HepG2 (cell line): ENCODE data around the gene PCGF2. TPM values are rescaled to one million over a fixed set of nuclear protein-coding genes. Genes with fewer than 3 reads are reported as not detected.

Experiments used
- CBX1 ChIP-seq: IDR thresholded peaks from one replicate; pipeline ENCODE4 v1.6.1; 2016; ENCODE audit warnings: antibody characterized with exemption, low read depth
- CCDC6 ChIP-seq: sonication (generic); formaldehyde crosslinking; IDR thresholded peaks from 2 replicates; pipeline ENCODE4 v1.8.1; 2022; ENCODE audit warnings: mild to moderate bottlenecking, missing genetic modification reagents, moderate library complexity
- HNRNPL ChIP-seq: fragments of 200-400 bp; formaldehyde crosslinking; IDR thresholded peaks from 2 replicates; pipeline ENCODE4 v1.6.1; 2017; ENCODE audit warnings: mild to moderate bottlenecking, low read depth, low read length
- LCORL ChIP-seq, 2 experiments: fragments of 450-650 bp in 1 of 2; sonication (generic) in 1 of 2; formaldehyde crosslinking in 1 of 2; IDR thresholded peaks; 2 replicates each; pipeline versions ENCODE4 v1.5.0 to v1.6.1; 2017 to 2020; ENCODE audit warnings: antibody characterized with exemption in 1 of 2, missing genetic modification reagents in 1 of 2
- NFIB ChIP-seq: sonication (generic); formaldehyde crosslinking; IDR thresholded peaks from 2 replicates; pipeline ENCODE4 v1.9.0; 2021; ENCODE audit warnings: missing genetic modification reagents, mild to moderate bottlenecking, borderline replicate concordance
- NPAS2 ChIP-seq: sonication (generic); formaldehyde crosslinking; IDR thresholded peaks from 2 replicates; pipeline ENCODE4 v1.8.0; 2022; ENCODE audit warnings: mild to moderate bottlenecking, missing genetic modification reagents, borderline replicate concordance
- ONECUT2 ChIP-seq: sonication (generic); formaldehyde crosslinking; IDR thresholded peaks from 2 replicates; pipeline ENCODE4 v1.4.0; 2020; ENCODE audit warnings: missing genetic modification reagents
- RCOR2 ChIP-seq: IDR thresholded peaks from 2 replicates; pipeline ENCODE4 v1.6.1; 2016; ENCODE audit warnings: missing biosample characterization, missing genetic modification reagents
- RFXANK ChIP-seq: IDR thresholded peaks from 2 replicates; pipeline ENCODE4 v1.6.1; 2016
- SALL1 ChIP-seq: sonication (generic); formaldehyde crosslinking; IDR thresholded peaks from 2 replicates; pipeline ENCODE4 v1.8.0; 2022; ENCODE audit warnings: mild to moderate bottlenecking, missing genetic modification reagents
- TAF15 ChIP-seq: fragments of 200-400 bp; formaldehyde crosslinking; IDR thresholded peaks from one replicate; pipeline ENCODE4 v1.6.1; 2018; ENCODE audit warnings: mild to moderate bottlenecking, low read depth, low read length; ENCODE audit not compliant: poor library complexity, severe bottlenecking
- THYN1 ChIP-seq: sonication (generic); formaldehyde crosslinking; IDR thresholded peaks from 2 replicates; pipeline ENCODE4 v1.8.1; 2023; ENCODE audit warnings: low read depth, mild to moderate bottlenecking, moderate library complexity, missing genetic modification reagents, borderline replicate concordance
- ZFP1 ChIP-seq: IDR thresholded peaks from 2 replicates; pipeline ENCODE4 v1.6.1; 2016
- ZMYM3 ChIP-seq: sonication (generic); formaldehyde crosslinking; IDR thresholded peaks from 2 replicates; pipeline ENCODE4 v1.5.1; 2020; ENCODE audit warnings: mild to moderate bottlenecking, missing genetic modification reagents
- ZNF136 ChIP-seq: sonication (generic); formaldehyde crosslinking; IDR thresholded peaks from 2 replicates; pipeline ENCODE4 v1.8.1; 2022; ENCODE audit warnings: low read depth, mild to moderate bottlenecking, moderate library complexity, missing genetic modification reagents
- ZNF282 ChIP-seq: fragments of 450-650 bp; IDR thresholded peaks from 2 replicates; pipeline ENCODE4 v1.6.1; 2018; ENCODE audit not compliant: partially characterized antibody
- ZNF451 ChIP-seq: sonication (generic); formaldehyde crosslinking; IDR thresholded peaks from 2 replicates; pipeline ENCODE4 v1.5.0; 2020; ENCODE audit warnings: mild to moderate bottlenecking, missing genetic modification reagents
- ZNF563 ChIP-seq: sonication (generic); formaldehyde crosslinking; IDR thresholded peaks from 2 replicates; pipeline ENCODE4 v1.8.0; 2022; ENCODE audit warnings: mild to moderate bottlenecking, moderate library complexity, missing genetic modification reagents
- ZNF713 ChIP-seq: sonication (generic); formaldehyde crosslinking; IDR thresholded peaks from 2 replicates; pipeline ENCODE4 v1.4.0; 2020; ENCODE audit warnings: mild to moderate bottlenecking, missing genetic modification reagents
- ZNF747 ChIP-seq: sonication (generic); formaldehyde crosslinking; IDR thresholded peaks from 2 replicates; pipeline ENCODE4 v1.8.1; 2023; ENCODE audit warnings: missing genetic modification reagents, mild to moderate bottlenecking, borderline replicate concordance
- ZSCAN29 ChIP-seq: sonication (generic); formaldehyde crosslinking; conservative IDR thresholded peaks from 2 replicates; pipeline ENCODE4 v1.4.0; 2020; ENCODE audit warnings: mild to moderate bottlenecking, missing genetic modification reagents
- ZZZ3 ChIP-seq: sonication (generic); formaldehyde crosslinking; IDR thresholded peaks from 2 replicates; pipeline ENCODE4 v1.4.0; 2020; ENCODE audit warnings: missing genetic modification reagents, mild to moderate bottlenecking, borderline replicate concordance
- polyA plus RNA-seq, 8 experiments: library from polyadenylated mRNA; depleted of rRNA in 3 of 8; stranded (reverse) in 7 of 8; unstranded in 1 of 8; fragments of >200 nt; fragmentation: Illumina TruSeq in 4 of 8; extraction: Trizol in 4 of 8; gene quantifications; 2 replicates each; pipeline versions ENCODE4 v1.2.1 to v1.2.3, GENCODE V29; 2011 to 2016; ENCODE audit warnings: low read depth in 4 of 8, missing spikeins in 1 of 8, mixed read lengths in 1 of 8; ENCODE audit not compliant: insufficient read depth in 1 of 8
- total RNA-seq, 5 experiments: library from RNA; depleted of rRNA; stranded (reverse); fragments of >200 nt; fragmentation: Illumina TruSeq; extraction: Trizol; gene quantifications; 2 replicates each; pipeline ENCODE4 v1.2.3, GENCODE V29; 2016; ENCODE audit warnings: low read depth in 1 of 5
- TF ChIP-seq, protein P1 (sequence below): sonication (generic); formaldehyde crosslinking; IDR thresholded peaks from 2 replicates; pipeline ENCODE4 v1.4.0; 2020; ENCODE audit warnings: missing genetic modification reagents
- TF ChIP-seq, protein P2 (sequence below): sonication (generic); formaldehyde crosslinking; IDR thresholded peaks from 2 replicates; pipeline ENCODE4 v1.8.0; 2022; ENCODE audit warnings: mild to moderate bottlenecking, missing genetic modification reagents, borderline replicate concordance
- TF ChIP-seq, protein P3 (sequence below): sonication (generic); formaldehyde crosslinking; IDR thresholded peaks from 2 replicates; pipeline ENCODE4 v1.8.1; 2023; ENCODE audit warnings: mild to moderate bottlenecking, missing genetic modification reagents
- TF ChIP-seq, protein P4 (sequence below): sonication (generic); formaldehyde crosslinking; IDR thresholded peaks from 2 replicates; pipeline ENCODE4 v1.4.0; 2020; ENCODE audit warnings: missing genetic modification reagents

Gene PCGF2
- total and polyA plus RNA-seq, 2 of the 13 experiments (the other 11 are each of a cell fraction or from before 2014, with no cell fraction given) = 11.6 to 29.4 TPM

DNA sequence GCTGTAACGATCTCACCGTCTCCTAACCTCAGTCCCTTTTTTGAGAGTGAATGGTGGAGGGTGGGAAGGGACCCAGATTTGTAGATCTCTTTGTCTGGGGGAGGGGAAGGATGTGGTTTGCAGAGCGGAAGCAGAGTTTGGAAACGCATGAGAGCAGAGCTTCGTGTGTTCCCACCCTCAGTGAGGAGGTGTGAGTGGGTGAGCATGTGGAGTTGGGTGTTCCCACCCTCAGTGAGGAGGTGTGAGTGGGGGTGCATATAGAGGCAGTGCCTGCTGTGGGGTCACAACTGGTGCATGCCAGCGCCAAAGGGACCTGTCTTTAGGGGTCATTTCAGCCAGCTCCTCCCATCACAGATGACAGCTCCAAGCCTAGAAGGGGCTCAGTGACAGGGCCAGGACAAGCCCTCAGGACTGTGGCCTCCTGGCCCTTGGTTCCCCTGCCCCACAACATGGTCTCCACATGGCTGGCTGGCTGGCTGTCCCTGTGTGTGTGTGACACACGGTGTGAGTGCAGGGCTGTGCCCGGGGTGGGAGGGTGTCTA lies 19.8 kb downstream of the PCGF2 start (continued):
- no peak for TF ChIP-seq ZNF282
- no peak for TF ChIP-seq ZZZ3 (CRISPR knock-in tag)
- TF ChIP-seq ONECUT2 (CRISPR knock-in tag) = no peak
- no peak for TF ChIP-seq ZNF451 (CRISPR knock-in tag)
- TF ChIP-seq SALL1 (CRISPR knock-in tag) = no peak
- no peak for TF ChIP-seq NPAS2
- TF ChIP-seq RCOR2 (CRISPR knock-in tag) = no peak
- no peak for TF ChIP-seq THYN1 (CRISPR knock-in tag)
- 0 out of 2 replicates have a peak, but pooled peaks have one; percentile 19 for TF ChIP-seq HNRNPL
- TF ChIP-seq CCDC6 (CRISPR knock-in tag) = no peak
- no peak for TF ChIP-seq ZNF136 (CRISPR knock-in tag)
- TF ChIP-seq, protein P1, sequence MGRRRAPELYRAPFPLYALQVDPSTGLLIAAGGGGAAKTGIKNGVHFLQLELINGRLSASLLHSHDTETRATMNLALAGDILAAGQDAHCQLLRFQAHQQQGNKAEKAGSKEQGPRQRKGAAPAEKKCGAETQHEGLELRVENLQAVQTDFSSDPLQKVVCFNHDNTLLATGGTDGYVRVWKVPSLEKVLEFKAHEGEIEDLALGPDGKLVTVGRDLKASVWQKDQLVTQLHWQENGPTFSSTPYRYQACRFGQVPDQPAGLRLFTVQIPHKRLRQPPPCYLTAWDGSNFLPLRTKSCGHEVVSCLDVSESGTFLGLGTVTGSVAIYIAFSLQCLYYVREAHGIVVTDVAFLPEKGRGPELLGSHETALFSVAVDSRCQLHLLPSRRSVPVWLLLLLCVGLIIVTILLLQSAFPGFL (CRISPR knock-in tag) = no peak
- TF ChIP-seq, protein P2, sequence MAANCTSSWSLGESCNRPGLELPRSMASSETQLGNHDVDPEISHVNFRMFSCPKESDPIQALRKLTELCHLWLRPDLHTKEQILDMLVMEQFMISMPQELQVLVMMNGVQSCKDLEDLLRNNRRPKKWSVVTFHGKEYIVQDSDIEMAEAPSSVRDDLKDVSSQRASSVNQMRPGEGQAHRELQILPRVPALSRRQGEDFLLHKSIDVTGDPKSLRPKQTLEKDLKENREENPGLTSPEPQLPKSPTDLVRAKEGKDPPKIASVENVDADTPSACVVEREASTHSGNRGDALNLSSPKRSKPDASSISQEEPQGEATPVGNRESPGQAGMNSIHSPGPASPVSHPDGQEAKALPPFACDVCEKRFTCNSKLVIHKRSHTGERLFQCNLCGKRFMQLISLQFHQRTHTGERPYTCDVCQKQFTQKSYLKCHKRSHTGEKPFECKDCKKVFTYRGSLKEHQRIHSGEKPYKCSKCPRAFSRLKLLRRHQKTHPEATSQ (CRISPR knock-in tag) = no peak
- no peak for TF ChIP-seq ZNF747 (CRISPR knock-in tag)
- TF ChIP-seq CBX1 = no peak
- TF ChIP-seq, protein P3, sequence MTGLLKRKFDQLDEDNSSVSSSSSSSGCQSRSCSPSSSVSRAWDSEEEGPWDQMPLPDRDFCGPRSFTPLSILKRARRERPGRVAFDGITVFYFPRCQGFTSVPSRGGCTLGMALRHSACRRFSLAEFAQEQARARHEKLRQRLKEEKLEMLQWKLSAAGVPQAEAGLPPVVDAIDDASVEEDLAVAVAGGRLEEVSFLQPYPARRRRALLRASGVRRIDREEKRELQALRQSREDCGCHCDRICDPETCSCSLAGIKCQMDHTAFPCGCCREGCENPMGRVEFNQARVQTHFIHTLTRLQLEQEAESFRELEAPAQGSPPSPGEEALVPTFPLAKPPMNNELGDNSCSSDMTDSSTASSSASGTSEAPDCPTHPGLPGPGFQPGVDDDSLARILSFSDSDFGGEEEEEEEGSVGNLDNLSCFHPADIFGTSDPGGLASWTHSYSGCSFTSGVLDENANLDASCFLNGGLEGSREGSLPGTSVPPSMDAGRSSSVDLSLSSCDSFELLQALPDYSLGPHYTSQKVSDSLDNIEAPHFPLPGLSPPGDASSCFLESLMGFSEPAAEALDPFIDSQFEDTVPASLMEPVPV = no peak
- TF ChIP-seq NFIB = 0 out of 2 replicates have a peak, but pooled peaks have one; percentile 41
- TF ChIP-seq ZSCAN29 = no peak
- no peak for TF ChIP-seq TAF15
- TF ChIP-seq, protein P4, sequence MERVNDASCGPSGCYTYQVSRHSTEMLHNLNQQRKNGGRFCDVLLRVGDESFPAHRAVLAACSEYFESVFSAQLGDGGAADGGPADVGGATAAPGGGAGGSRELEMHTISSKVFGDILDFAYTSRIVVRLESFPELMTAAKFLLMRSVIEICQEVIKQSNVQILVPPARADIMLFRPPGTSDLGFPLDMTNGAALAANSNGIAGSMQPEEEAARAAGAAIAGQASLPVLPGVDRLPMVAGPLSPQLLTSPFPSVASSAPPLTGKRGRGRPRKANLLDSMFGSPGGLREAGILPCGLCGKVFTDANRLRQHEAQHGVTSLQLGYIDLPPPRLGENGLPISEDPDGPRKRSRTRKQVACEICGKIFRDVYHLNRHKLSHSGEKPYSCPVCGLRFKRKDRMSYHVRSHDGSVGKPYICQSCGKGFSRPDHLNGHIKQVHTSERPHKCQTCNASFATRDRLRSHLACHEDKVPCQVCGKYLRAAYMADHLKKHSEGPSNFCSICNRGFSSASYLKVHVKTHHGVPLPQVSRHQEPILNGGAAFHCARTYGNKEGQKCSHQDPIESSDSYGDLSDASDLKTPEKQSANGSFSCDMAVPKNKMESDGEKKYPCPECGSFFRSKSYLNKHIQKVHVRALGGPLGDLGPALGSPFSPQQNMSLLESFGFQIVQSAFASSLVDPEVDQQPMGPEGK (CRISPR knock-in tag) = no peak
- no peak for TF ChIP-seq LCORL (IDR thresholded peaks at IDR 0.05)
- no peak for TF ChIP-seq LCORL (CRISPR knock-in tag; IDR thresholded peaks at IDR 0.05)
- TF ChIP-seq RFXANK (CRISPR knock-in tag) = no peak
- TF ChIP-seq ZMYM3 (CRISPR knock-in tag) = no peak
- no peak for TF ChIP-seq ZNF563 (CRISPR knock-in tag)
- no peak for TF ChIP-seq ZFP1 (CRISPR knock-in tag)
- no peak for TF ChIP-seq ZNF713 (CRISPR knock-in tag)
